ENCODE data around the gene PIGQ. TPM values are rescaled to one million over a fixed set of nuclear protein-coding genes. Genes with fewer than 3 reads are reported as not detected.

The PIGQ gene
- total and polyA plus RNA-seq, 2 of the 8 experiments (the other 6 are each of a cell fraction or from before 2014, with no cell fraction given), result 36.0 to 49.2 TPM

GRCh38 chr16:588639-588888 is 18.8 kb downstream of the PIGQ start (continued):
- TF ChIP-seq SAP30 (IDR thresholded peaks at IDR 0.05; ENCODE audit: insufficient read depth, insufficient replicate concordance, low read length) (no peak), GTF2F1 (IDR thresholded peaks at IDR 0.05; ENCODE audit: borderline replicate concordance, low read depth, low read length) (no peak), CEBPB (IDR thresholded peaks at IDR 0.05; ENCODE audit: low read depth, low read length) (no peak)

Data from H1 (cell line).